CD4-positive, CD25-positive, alpha-beta regulatory T cell (primary cell): ENCODE results near the gene LAMTOR4. TPM values are rescaled to one million over a fixed set of nuclear protein-coding genes. Genes with fewer than 3 reads are reported as not detected.

ENCODE experiments used
- polyA plus RNA-seq, 4 donors: library from polyadenylated mRNA; unstranded; fragments of 300-500 nt; fragmentation: Illumina TruSeq; gene quantifications; one replicate each; pipeline ENCODE4 v1.2.3, GENCODE V29; 2021
- total RNA-seq: library from RNA; stranded (reverse); gene quantifications from one replicate; pipeline ENCODE4 v1.2.3, GENCODE V29; 2022

Gene LAMTOR4
- total and polyA plus RNA-seq, 5 donors from 2014 or later = 136 to 474 (median 460) TPM

Other genes with a start within 250 kb of the LAMTOR4 start
- gene TRIM4, start 229.4 kb upstream of the LAMTOR4 start, total RNA-seq = 28.6 TPM
- 10 to 100 TPM; 21.3 to 32.6 (median 27.8) TPM for gene TRIM4, start 229.4 kb upstream of the LAMTOR4 start, polyA plus RNA-seq
- gene GJC3, start 219.3 kb upstream of the LAMTOR4 start, total RNA-seq = 0.35 TPM
- 1 to 10 TPM in 3 of 4 donors, under 1 TPM in 1; 1.00 to 3.0 (median 1.5) TPM for gene GJC3, start 219.3 kb upstream of the LAMTOR4 start, polyA plus RNA-seq
- gene AZGP1, start 172.9 kb upstream of the LAMTOR4 start, total RNA-seq = not detected
- gene AZGP1, start 172.9 kb upstream of the LAMTOR4 start, polyA plus RNA-seq = not detected
- 57.8 TPM for gene ZKSCAN1, start 133.3 kb upstream of the LAMTOR4 start, total RNA-seq
- 10 to 100 TPM; 21.6 to 27.7 (median 26.8) TPM for gene ZKSCAN1, start 133.3 kb upstream of the LAMTOR4 start, polyA plus RNA-seq
- gene ZSCAN21, start 99.1 kb upstream of the LAMTOR4 start, total RNA-seq = 6.0 TPM
- 1 to 10 TPM; 5.1 to 9.8 (median 8.6) TPM for gene ZSCAN21, start 99.1 kb upstream of the LAMTOR4 start, polyA plus RNA-seq
- gene ZNF3, start 67.2 kb upstream of the LAMTOR4 start, total RNA-seq = 29.2 TPM
- gene ZNF3, start 67.2 kb upstream of the LAMTOR4 start, polyA plus RNA-seq = 10 to 100 TPM; 13.4 to 27.6 (median 20.7) TPM
- gene COPS6, start 59.9 kb upstream of the LAMTOR4 start, total RNA-seq = 74.4 TPM
- gene COPS6, start 59.9 kb upstream of the LAMTOR4 start, polyA plus RNA-seq = 100 to 1,000 TPM; 123 to 180 (median 144) TPM
- 82.0 TPM for gene MCM7, start 47.5 kb upstream of the LAMTOR4 start, total RNA-seq
- gene MCM7, start 47.5 kb upstream of the LAMTOR4 start, polyA plus RNA-seq = 10 to 100 TPM; 31.2 to 45.2 (median 35.8) TPM
- 5.6 TPM for gene AP4M1, start 47.3 kb upstream of the LAMTOR4 start, total RNA-seq
- gene AP4M1, start 47.3 kb upstream of the LAMTOR4 start, polyA plus RNA-seq = 1 to 10 TPM; 2.6 to 6.4 (median 4.3) TPM
- gene TAF6, start 29.6 kb upstream of the LAMTOR4 start, total RNA-seq = 47.1 TPM
- 10 to 100 TPM; 17.9 to 24.5 (median 21.9) TPM for gene TAF6, start 29.6 kb upstream of the LAMTOR4 start, polyA plus RNA-seq
- 20.7 TPM for gene CNPY4, start 29.3 kb upstream of the LAMTOR4 start, total RNA-seq
- 10 to 100 TPM; 14.1 to 20.6 (median 17.6) TPM for gene CNPY4, start 29.3 kb upstream of the LAMTOR4 start, polyA plus RNA-seq
- 4.0 TPM for gene MBLAC1, start 22.0 kb upstream of the LAMTOR4 start, total RNA-seq
- 1 to 10 TPM; 1.6 to 3.8 (median 2.3) TPM for gene MBLAC1, start 22.0 kb upstream of the LAMTOR4 start, polyA plus RNA-seq
- gene TRAPPC14, start 9.8 kb downstream of the LAMTOR4 start, total RNA-seq = 54.6 TPM
- gene TRAPPC14, start 9.8 kb downstream of the LAMTOR4 start, polyA plus RNA-seq = 1 to 10 TPM; 2.3 to 4.3 (median 3.9) TPM
- 6.1 TPM for gene GAL3ST4, start 19.7 kb downstream of the LAMTOR4 start, total RNA-seq
- 1 to 10 TPM; 2.6 to 7.7 (median 5.3) TPM for gene GAL3ST4, start 19.7 kb downstream of the LAMTOR4 start, polyA plus RNA-seq
- 7.0 TPM for gene GPC2, start 28.5 kb downstream of the LAMTOR4 start, total RNA-seq
- under 1 TPM in 3 of 4 donors, not detected in 1; 0.16 to 0.27 (median 0.23) TPM for gene GPC2, start 28.5 kb downstream of the LAMTOR4 start, polyA plus RNA-seq
- gene STAG3, start 29.0 kb downstream of the LAMTOR4 start, total RNA-seq = 6.2 TPM
- gene STAG3, start 29.0 kb downstream of the LAMTOR4 start, polyA plus RNA-seq = 1 to 10 TPM in 1 of 4 donors, under 1 TPM in 3; 0.53 to 4.0 (median 0.77) TPM
- gene PVRIG, start 71.0 kb downstream of the LAMTOR4 start, total RNA-seq = 46.3 TPM
- gene PVRIG, start 71.0 kb downstream of the LAMTOR4 start, polyA plus RNA-seq = 100 to 1,000 TPM in 2 of 4 donors, 10 to 100 TPM in 2; 89.0 to 126 (median 97.6) TPM
- not detected for gene SPDYE3, start 158.8 kb downstream of the LAMTOR4 start, total RNA-seq
- gene SPDYE3, start 158.8 kb downstream of the LAMTOR4 start, polyA plus RNA-seq = 1 to 10 TPM; 4.5 to 7.2 (median 6.1) TPM
- 88.0 TPM for gene PILRB, start 209.2 kb downstream of the LAMTOR4 start, total RNA-seq
- gene PILRB, start 209.2 kb downstream of the LAMTOR4 start, polyA plus RNA-seq = 1 to 10 TPM; 2.1 to 3.6 (median 2.5) TPM
- gene PILRA, start 224.6 kb downstream of the LAMTOR4 start, total RNA-seq = 13.2 TPM
- gene PILRA, start 224.6 kb downstream of the LAMTOR4 start, polyA plus RNA-seq = under 1 TPM in 2 of 4 donors, not detected in 2; 0.17 to 0.39 TPM